ENCODE results near the gene SGK1.
A peak's percentile ranks its signal among the peaks of the same experiment; 100 is the strongest.

SGK1 gene

GRCh38 chr6:134176264-134176975 is 141.5 kb downstream of the SGK1 start:
- Histone ChIP-seq H3K4me3 (replicated peaks; ENCODE audit: low read depth, low read length) (no peak overlapping the region; the same call in 1 of the 2 replicates), H3K36me3 (ENCODE audit: control insufficient read depth, insufficient read depth, low read length) (no peaks in the 10 kb centered on the region; the same call in 1 of the 2 replicates), H3K27me3 (replicated peaks; ENCODE audit: control insufficient read depth, insufficient read depth, low read length) (no peaks in the 10 kb centered on the region; the same call in 1 of the 2 replicates)
- DNase-seq (ENCODE audit: extremely low read depth, insufficient read length) = no peak
- no peak for TF ChIP-seq CTCF (IDR thresholded peaks at IDR 0.05; ENCODE audit: insufficient read depth, low read length, poor library complexity, severe bottlenecking)

GRCh38 chr6:134175532-134176263 is 142.2 kb downstream of the SGK1 start:
- no peak for TF ChIP-seq CTCF (IDR thresholded peaks at IDR 0.05; ENCODE audit: insufficient read depth, low read length, poor library complexity, severe bottlenecking)
- peak overlapping the region; percentile 67 for H3K4me3 ChIP-seq (replicated peaks; ENCODE audit: low read depth, low read length)
- peaks cover 2% of the 10 kb centered on the region for H3K36me3 ChIP-seq (ENCODE audit: control insufficient read depth, insufficient read depth, low read length)
- no peak for DNase-seq (ENCODE audit: extremely low read depth, insufficient read length)
- no peaks in the 10 kb centered on the region; the same call in 1 of the 2 replicates for H3K27me3 ChIP-seq (replicated peaks; ENCODE audit: control insufficient read depth, insufficient read depth, low read length)

- Histone ChIP-seq H3K36me3 (ENCODE audit: control insufficient read depth, insufficient read depth, low read length) (peaks cover 5% of the 10 kb centered on the region), H3K4me3 (replicated peaks; ENCODE audit: low read depth, low read length) (peak overlapping the region; percentile 67), H3K27me3 (replicated peaks; ENCODE audit: control insufficient read depth, insufficient read depth, low read length) (no peaks in the 10 kb centered on the region; the same call in 1 of the 2 replicates)
- peak; percentile 88 for DNase-seq (ENCODE audit: extremely low read depth, insufficient read length)
- TF ChIP-seq CTCF (IDR thresholded peaks at IDR 0.05; ENCODE audit: insufficient read depth, low read length, poor library complexity, severe bottlenecking) = peak; percentile 17
These were observed 143.0 kb downstream of the SGK1 start for GRCh38 chr6:134174672-134175531.

- DNase-seq (ENCODE audit: extremely low read depth, insufficient read length) = peak; percentile 34
- no peaks in the 10 kb centered on the region; the same call in 1 of the 2 replicates for H3K27me3 ChIP-seq (replicated peaks; ENCODE audit: control insufficient read depth, insufficient read depth, low read length)
- H3K36me3 ChIP-seq (ENCODE audit: control insufficient read depth, insufficient read depth, low read length) = peaks cover 5% of the 10 kb centered on the region
- peak overlapping the region; percentile 67 for H3K4me3 ChIP-seq (replicated peaks; ENCODE audit: low read depth, low read length)
- peak; percentile 71 for TF ChIP-seq CTCF (IDR thresholded peaks at IDR 0.05; ENCODE audit: insufficient read depth, low read length, poor library complexity, severe bottlenecking)
These were observed 143.8 kb downstream of the SGK1 start for GRCh38 chr6:134173936-134174671.

- Histone ChIP-seq H3K4me3 (replicated peaks; ENCODE audit: low read depth, low read length) (peak overlapping the region; percentile 67), H3K36me3 (ENCODE audit: control insufficient read depth, insufficient read depth, low read length) (peaks cover 5% of the 10 kb centered on the region), H3K27me3 (replicated peaks; ENCODE audit: control insufficient read depth, insufficient read depth, low read length) (no peaks in the 10 kb centered on the region; the same call in 1 of the 2 replicates)
- DNase-seq (ENCODE audit: extremely low read depth, insufficient read length) = no peak
- no peak for TF ChIP-seq CTCF (IDR thresholded peaks at IDR 0.05; ENCODE audit: insufficient read depth, low read length, poor library complexity, severe bottlenecking)
These were observed 144.6 kb downstream of the SGK1 start for GRCh38 chr6:134173366-134173725.

Data from GM06990 (cell line).